HCT116 (cell line): ENCODE measurements around the gene BRINP3. TPM values are rescaled to one million over a fixed set of nuclear protein-coding genes. Genes with fewer than 3 reads are reported as not detected.

ENCODE experiments used
- ATAC-seq: fragments of 200-7000 bp; cut with Tn5 transposase; 2 replicates; pipeline ENCODE4 v1.9.1; 2020; ENCODE audit warnings: mild to moderate bottlenecking, moderate library complexity
- BruUV-seq: library from RNA; stranded (reverse); fragments of 400-500 nt; replicated peaks from 2 replicates; lab custom pipeline; 2021; lab: Mats Ljungman, UMichigan
- CTCF ChIA-PET: fragments of 300-600 bp; sonication (Branson Sonifier 250); formaldehyde crosslinking; loops from one replicate; lab custom pipeline; 2021; ENCODE audit warnings: antibody characterized with exemption; lab: Charles Lee
- POLR2A ChIA-PET: fragments of 300-600, 350-600 bp; sonication (Branson Sonifier 250); formaldehyde crosslinking; loops from one replicate; lab custom pipeline; 2021; ENCODE audit warnings: antibody characterized with exemption; lab: Charles Lee
- RAD21 ChIA-PET, 2 experiments: fragments of 300-600 bp; sonication (Branson Sonifier 250); formaldehyde crosslinking; loops; one replicate each; lab custom pipeline; 2023; ENCODE audit warnings: low total read pairs in 2 of 2; ENCODE audit not compliant: uncharacterized antibody in 2 of 2, unreplicated experiment in 2 of 2, low non-redundant PET in 1 of 2; lab: Charles Lee
- DNase-seq: peaks from one replicate; pipeline ENCODE4 v3.0.0-alpha.2; 2010; ENCODE audit warnings: low read depth, low spot score
- H2AFZ ChIP-seq: fragments of 200-600 bp; shearing (Covaris generic), sonication (generic); 2 replicates; pipeline ENCODE4 v1.6.1; 2017; ENCODE audit warnings: low read depth, mixed run types, mixed read lengths, antibody characterized with exemption, low read length; ENCODE audit not compliant: poor library complexity, severe bottlenecking
- H3K27ac ChIP-seq: 2 replicates; pipeline ENCODE4 v1.5.1; 2012; ENCODE audit warnings: low read depth, low read length
- H3K27me3 ChIP-seq: fragments of 200-600 bp; sonication (generic); 2 replicates; pipeline ENCODE4 v1.6.1; 2016; ENCODE audit warnings: mixed run types, low read length, mixed read lengths; ENCODE audit not compliant: insufficient read depth
- H3K36me3 ChIP-seq, 2 experiments: fragments of 200-500 bp in 1 of 2; fragments of 200-600 bp in 1 of 2; sonication (Bioruptor generic) in 1 of 2; sonication (generic) in 1 of 2; 2 replicates each; pipeline versions ENCODE4 v1.5.1 to v1.6.1; 2014 to 2016; ENCODE audit warnings: low read length in 2 of 2, inconsistent platforms in 1 of 2, mixed read lengths in 1 of 2, mixed run types in 1 of 2; ENCODE audit not compliant: insufficient read depth in 2 of 2, control insufficient read depth in 1 of 2
- H3K4me1 ChIP-seq, 2 experiments: fragments of 200-600 bp in 1 of 2; sonication (generic) in 1 of 2; 2 replicates each; pipeline versions ENCODE4 v1.5.1 to v1.6.1; 2012 to 2017; ENCODE audit warnings: low read length in 2 of 2, inconsistent platforms in 1 of 2, mild to moderate bottlenecking in 1 of 2, mixed read lengths in 1 of 2, mixed run types in 1 of 2, moderate library complexity in 1 of 2; ENCODE audit not compliant: insufficient read depth in 2 of 2, control insufficient read depth in 1 of 2
- H3K4me2 ChIP-seq: fragments of 200-600 bp; sonication (generic); 2 replicates; pipeline ENCODE4 v1.6.1; 2017; ENCODE audit warnings: mixed run types, low read length, mixed read lengths
- H3K4me3 ChIP-seq, 2 experiments: fragments of 200-600 bp in 1 of 2; sonication (generic) in 1 of 2; replicated peaks in 1 of 2; 2 replicates each; pipeline ENCODE4 v1.5.1; 2011 to 2016; ENCODE audit warnings: low read length in 2 of 2, control low read depth in 1 of 2, low read depth in 1 of 2, mild to moderate bottlenecking in 1 of 2, mixed read lengths in 1 of 2, mixed run types in 1 of 2
- H3K79me2 ChIP-seq: fragments of 200-600 bp; sonication (generic); 2 replicates; pipeline ENCODE4 v1.6.1; 2017; ENCODE audit warnings: mild to moderate bottlenecking, mixed run types, low read length, moderate library complexity, mixed read lengths; ENCODE audit not compliant: insufficient read depth
- H3K9ac ChIP-seq: fragments of 200-600 bp; sonication (generic); 2 replicates; pipeline ENCODE4 v1.6.1; 2016; ENCODE audit warnings: low read length, mixed read lengths
- H3K9me2 ChIP-seq: fragments of 200-600 bp; sonication (generic), shearing (Covaris generic); 2 replicates; pipeline ENCODE4 v1.6.1; 2017; ENCODE audit warnings: mixed run types, mild to moderate bottlenecking, moderate library complexity; ENCODE audit not compliant: insufficient read depth
- H3K9me3 ChIP-seq, 2 experiments: fragments of 200-500 bp in 1 of 2; fragments of 200-600 bp in 1 of 2; sonication (Bioruptor generic) in 1 of 2; sonication (generic) in 1 of 2; 2 replicates each; pipeline ENCODE4 v1.6.1; 2014 to 2017; ENCODE audit warnings: low read length in 2 of 2, mixed read lengths in 2 of 2, inconsistent platforms in 1 of 2, low read depth in 1 of 2, mild to moderate bottlenecking in 1 of 2, mixed run types in 1 of 2, moderate library complexity in 1 of 2; ENCODE audit not compliant: control insufficient read depth in 1 of 2, insufficient read depth in 1 of 2
- H4K20me1 ChIP-seq: fragments of 200-600 bp; sonication (generic), shearing (Covaris generic); 2 replicates; pipeline ENCODE4 v1.6.1; 2017; ENCODE audit warnings: mixed run types, mild to moderate bottlenecking, moderate library complexity; ENCODE audit not compliant: insufficient read depth
- ATF3 ChIP-seq: IDR thresholded peaks from 2 replicates; pipeline ENCODE4 v1.6.1; 2012
- CBX3 ChIP-seq: IDR thresholded peaks from 2 replicates; pipeline ENCODE4 v1.6.1; 2012; ENCODE audit warnings: low read depth
- CEBPB ChIP-seq: IDR thresholded peaks from 2 replicates; pipeline ENCODE4 v1.6.1; 2012; ENCODE audit warnings: low read depth
- EGR1 ChIP-seq: IDR thresholded peaks from 2 replicates; pipeline ENCODE4 v1.6.1; 2012; ENCODE audit warnings: low read depth
- ELF1 ChIP-seq: IDR thresholded peaks from 2 replicates; pipeline ENCODE4 v1.6.1; 2012; ENCODE audit warnings: low read depth, borderline replicate concordance
- EZH2 ChIP-seq: fragments of 200-600 bp; sonication (generic); IDR thresholded peaks from 2 replicates; pipeline ENCODE4 v1.6.1; 2017; ENCODE audit warnings: antibody characterized with exemption, mixed run types
- EZH2phosphoT487 ChIP-seq: fragments of 200-600 bp; IDR thresholded peaks from 2 replicates; pipeline ENCODE4 v1.6.1; 2018; ENCODE audit warnings: antibody characterized with exemption, borderline replicate concordance
- FOSL1 ChIP-seq: IDR thresholded peaks from 2 replicates; pipeline ENCODE4 v1.6.1; 2012; ENCODE audit warnings: low read depth
- JUND ChIP-seq: IDR thresholded peaks from 2 replicates; pipeline ENCODE4 v1.6.1; 2012
- POLR2A ChIP-seq: IDR thresholded peaks from 2 replicates; pipeline ENCODE4 v1.7.0; 2011; ENCODE audit warnings: borderline replicate concordance; ENCODE audit not compliant: insufficient read depth, insufficient read length; ENCODE audit errors: extremely low read depth
- RAD21 ChIP-seq: IDR thresholded peaks from 2 replicates; pipeline ENCODE4 v1.6.1; 2012; ENCODE audit warnings: low read depth, mild to moderate bottlenecking
- SIN3A ChIP-seq: IDR thresholded peaks from 2 replicates; pipeline ENCODE4 v1.6.1; 2012; ENCODE audit warnings: low read depth
- SP1 ChIP-seq: IDR thresholded peaks from 2 replicates; pipeline ENCODE4 v1.6.1; 2012; ENCODE audit warnings: low read depth
- SRF ChIP-seq: IDR thresholded peaks from 2 replicates; pipeline ENCODE4 v1.6.1; 2012; ENCODE audit warnings: low read depth
- TCF7L2 ChIP-seq: IDR thresholded peaks from 2 replicates; pipeline ENCODE4 v1.7.0; 2011; ENCODE audit warnings: borderline replicate concordance, inconsistent platforms; ENCODE audit not compliant: insufficient read depth, insufficient read length; ENCODE audit errors: extremely low read depth
- YY1 ChIP-seq: IDR thresholded peaks from 2 replicates; pipeline ENCODE4 v1.6.1; 2011; ENCODE audit warnings: low read length, low read depth, moderate library complexity, mild to moderate bottlenecking; ENCODE audit not compliant: insufficient replicate concordance; ENCODE audit errors: extremely low read depth
- ZFX ChIP-seq: fragments of 450-650 bp; IDR thresholded peaks from 2 replicates; pipeline ENCODE4 v1.6.1; 2017
- intact Hi-C: fragments of 100-400 bp; cut with micrococcal nuclease; formaldehyde crosslinking; loops from 2 replicates; pipeline ENCODE4 v1.10.0; 2022
- total RNA-seq: library from RNA; stranded (reverse); gene quantifications from one replicate; pipeline ENCODE4 v1.2.1, GENCODE V29; 2021; ENCODE audit not compliant: unreplicated experiment
- TF ChIP-seq, protein P1 (sequence below): IDR thresholded peaks from 2 replicates; pipeline ENCODE4 v1.6.1; 2012

The BRINP3 gene
- total RNA-seq, 1 experiment from 2014 or later: not detected

GRCh38 chr1:190178827-190179226 lies 298.8 kb downstream of the BRINP3 start (continued):
- no peak for TF ChIP-seq EZH2
- no peak for TF ChIP-seq ZFX
- no peak for TF ChIP-seq RAD21
- TF ChIP-seq CBX3: no peak
- TF ChIP-seq EGR1: no peak
- TF ChIP-seq TCF7L2: no peak

DNA sequence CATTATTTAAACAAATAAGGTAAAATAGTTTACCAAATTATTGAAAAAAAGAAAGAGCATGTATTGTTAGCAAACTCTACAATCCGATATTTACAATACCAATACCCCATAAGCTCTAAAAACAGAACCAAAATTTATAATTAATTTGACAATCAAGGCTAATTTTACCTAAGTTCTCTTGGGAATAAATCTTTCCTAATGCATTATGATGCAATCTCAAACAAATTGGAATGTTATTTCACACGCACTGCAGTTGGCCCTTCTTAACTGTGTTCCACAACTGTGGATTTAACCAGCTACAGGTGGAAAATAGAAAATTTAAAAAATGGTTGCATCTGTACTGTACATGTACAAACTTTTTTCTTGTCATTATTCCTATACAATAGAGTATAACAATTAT lies 300.1 kb downstream of the BRINP3 start:
- POLR2A ChIA-PET: no interaction called here
- Histone ChIP-seq H3K27ac (no peak overlapping the region), H2AFZ (no peak overlapping the region), H3K4me3 (no peak overlapping the region), H3K36me3 (no peaks in the 10 kb centered on the region), H3K9ac (no peak overlapping the region), H3K79me2 (no peaks in the 10 kb centered on the region), H3K4me2 (no peak overlapping the region), H3K27me3 (no peaks in the 10 kb centered on the region), H4K20me1 (no peaks in the 10 kb centered on the region), H3K9me3 (no peaks in the 10 kb centered on the region), H3K4me1 (no peaks in the 10 kb centered on the region), H3K9me2 (no peaks in the 10 kb centered on the region)
- DNase-seq: no peak
- intact Hi-C loops: no loop called here
- RAD21 ChIA-PET: no interaction called here
- no peak for TF ChIP-seq SRF
- no peak for TF ChIP-seq ELF1
- TF ChIP-seq SIN3A: no peak
- no peak for TF ChIP-seq FOSL1
- TF ChIP-seq CEBPB: no peak
- TF ChIP-seq EGR1: no peak
- TF ChIP-seq JUND: no peak
- TF ChIP-seq SP1: no peak
- no peak for TF ChIP-seq TCF7L2
- TF ChIP-seq YY1: no peak
- TF ChIP-seq POLR2A: no peak
- TF ChIP-seq EZH2: no peak
- TF ChIP-seq EZH2phosphoT487: no peak
- no peak for TF ChIP-seq RAD21
- TF ChIP-seq ATF3: no peak
- TF ChIP-seq, protein P1, sequence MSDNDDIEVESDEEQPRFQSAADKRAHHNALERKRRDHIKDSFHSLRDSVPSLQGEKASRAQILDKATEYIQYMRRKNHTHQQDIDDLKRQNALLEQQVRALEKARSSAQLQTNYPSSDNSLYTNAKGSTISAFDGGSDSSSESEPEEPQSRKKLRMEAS: no peak
- no peak for TF ChIP-seq ZFX
- no peak for TF ChIP-seq CBX3
- ATAC-seq: no peak
- CTCF ChIA-PET: no interaction called here
- BruUV-seq: no TSS peak
